GM12892 (cell line): ENCODE measurements around the gene APBA2.

Source experiments
- POLR2A ChIP-seq: IDR thresholded peaks from 2 replicates; pipeline ENCODE4 v1.6.1; 2011; ENCODE audit warnings: low read depth, low read length, control low read depth
- POLR2AphosphoS5 ChIP-seq: IDR thresholded peaks from 2 replicates; pipeline ENCODE4 v1.6.1; 2011; ENCODE audit warnings: low read depth, low read length, control low read depth
- TAF1 ChIP-seq: IDR thresholded peaks from 2 replicates; pipeline ENCODE4 v1.6.1; 2011; ENCODE audit warnings: low read depth, mild to moderate bottlenecking, control low read depth, low read length, borderline replicate concordance

- TF ChIP-seq TAF1 (no peak), POLR2AphosphoS5 (no peak), POLR2A (no peak)
These were observed at the start of gene APBA2 for GRCh38 chr15:28885630-28886430.
